HepG2 (cell line): ENCODE data around the gene DAB2IP. TPM values are rescaled to one million over a fixed set of nuclear protein-coding genes. Genes with fewer than 3 reads are reported as not detected.

ENCODE experiments used
- BRD4 ChIP-seq: sonication (generic); formaldehyde crosslinking; IDR thresholded peaks from 2 replicates; pipeline ENCODE4 v1.4.0; 2020; ENCODE audit warnings: missing genetic modification reagents
- FOXA3 ChIP-seq: IDR thresholded peaks from 2 replicates; pipeline ENCODE4 v1.6.1; 2016; ENCODE audit warnings: missing genetic modification reagents, missing compliant biosample characterization
- GABPB1 ChIP-seq: IDR thresholded peaks from 2 replicates; pipeline ENCODE4 v1.6.1; 2016; ENCODE audit warnings: mild to moderate bottlenecking, missing genetic modification reagents, moderate library complexity, missing compliant biosample characterization
- GATAD2A ChIP-seq: IDR thresholded peaks from 2 replicates; pipeline ENCODE4 v1.6.1; 2016
- HOXA5 ChIP-seq: sonication (generic); formaldehyde crosslinking; IDR thresholded peaks from 2 replicates; pipeline ENCODE4 v1.4.0; 2020; ENCODE audit warnings: missing genetic modification reagents
- RCOR2 ChIP-seq: IDR thresholded peaks from 2 replicates; pipeline ENCODE4 v1.6.1; 2016; ENCODE audit warnings: missing biosample characterization, missing genetic modification reagents
- RFXAP ChIP-seq: sonication (generic); formaldehyde crosslinking; IDR thresholded peaks from 2 replicates; pipeline ENCODE4 v1.4.0; 2020; ENCODE audit warnings: missing genetic modification reagents, borderline replicate concordance
- SP2 ChIP-seq: sonication (generic); formaldehyde crosslinking; IDR thresholded peaks from 2 replicates; pipeline ENCODE4 v1.5.1; 2020; ENCODE audit warnings: mild to moderate bottlenecking, missing genetic modification reagents
- TARDBP ChIP-seq: sonication (generic); formaldehyde crosslinking; IDR thresholded peaks from 2 replicates; pipeline ENCODE4 v1.8.0; 2022; ENCODE audit warnings: mild to moderate bottlenecking, missing genetic modification reagents
- YY1 ChIP-seq: IDR thresholded peaks from 2 replicates; pipeline ENCODE4 v1.6.1; 2011; ENCODE audit warnings: low read length, low read depth, moderate library complexity, mild to moderate bottlenecking; ENCODE audit not compliant: insufficient read depth, insufficient replicate concordance
- ZNF253 ChIP-seq: sonication (generic); formaldehyde crosslinking; IDR thresholded peaks from 2 replicates; pipeline ENCODE4 v1.8.0; 2022; ENCODE audit warnings: mild to moderate bottlenecking, missing genetic modification reagents, borderline replicate concordance
- ZNF260 ChIP-seq: sonication (generic); formaldehyde crosslinking; IDR thresholded peaks from 2 replicates; pipeline ENCODE4 v1.4.0; 2020; ENCODE audit warnings: missing genetic modification reagents, low read depth, mild to moderate bottlenecking, borderline replicate concordance
- ZNF333 ChIP-seq: sonication (generic); formaldehyde crosslinking; IDR thresholded peaks from 2 replicates; pipeline ENCODE4 v1.4.0; 2020; ENCODE audit warnings: mild to moderate bottlenecking, missing genetic modification reagents, borderline replicate concordance
- ZNF33B ChIP-seq: sonication (generic); formaldehyde crosslinking; IDR thresholded peaks from 2 replicates; pipeline ENCODE4 v1.5.1; 2020; ENCODE audit warnings: mild to moderate bottlenecking, missing genetic modification reagents
- ZNF510 ChIP-seq: sonication (generic); formaldehyde crosslinking; IDR thresholded peaks from 2 replicates; pipeline ENCODE4 v1.4.0; 2020; ENCODE audit warnings: low read depth, mild to moderate bottlenecking, missing genetic modification reagents
- ZNF572 ChIP-seq: sonication (generic); formaldehyde crosslinking; IDR thresholded peaks from 2 replicates; pipeline ENCODE4 v1.5.1; 2020; ENCODE audit warnings: mild to moderate bottlenecking, missing genetic modification reagents
- ZNF615 ChIP-seq: sonication (generic); formaldehyde crosslinking; IDR thresholded peaks from 2 replicates; pipeline ENCODE4 v1.5.0; 2020; ENCODE audit warnings: mild to moderate bottlenecking, missing genetic modification reagents, borderline replicate concordance
- ZNF616 ChIP-seq: sonication (generic); formaldehyde crosslinking; IDR thresholded peaks from 2 replicates; pipeline ENCODE4 v1.5.0; 2020; ENCODE audit warnings: low read depth, mild to moderate bottlenecking, missing genetic modification reagents
- ZNF644 ChIP-seq: IDR thresholded peaks from 2 replicates; pipeline ENCODE4 v1.6.1; 2016; ENCODE audit warnings: low read depth
- ZNF83 ChIP-seq: sonication (generic); formaldehyde crosslinking; IDR thresholded peaks from 2 replicates; pipeline ENCODE4 v1.4.0; 2020; ENCODE audit warnings: missing genetic modification reagents, mild to moderate bottlenecking, borderline replicate concordance
- polyA plus RNA-seq, 8 experiments: library from polyadenylated mRNA; depleted of rRNA in 3 of 8; stranded (reverse) in 7 of 8; unstranded in 1 of 8; fragments of >200 nt; fragmentation: Illumina TruSeq in 4 of 8; extraction: Trizol in 4 of 8; gene quantifications; 2 replicates each; pipeline versions ENCODE4 v1.2.1 to v1.2.3, GENCODE V29; 2011 to 2016; ENCODE audit warnings: low read depth in 4 of 8, missing spikeins in 1 of 8, mixed read lengths in 1 of 8; ENCODE audit not compliant: insufficient read depth in 1 of 8
- total RNA-seq, 5 experiments: library from RNA; depleted of rRNA; stranded (reverse); fragments of >200 nt; fragmentation: Illumina TruSeq; extraction: Trizol; gene quantifications; 2 replicates each; pipeline ENCODE4 v1.2.3, GENCODE V29; 2016; ENCODE audit warnings: low read depth in 1 of 5
- TF ChIP-seq, protein P1 (sequence below): sonication (generic); formaldehyde crosslinking; IDR thresholded peaks from 2 replicates; pipeline ENCODE4 v1.4.0; 2020; ENCODE audit warnings: missing genetic modification reagents, mild to moderate bottlenecking, borderline replicate concordance
- TF ChIP-seq, protein P2 (sequence below): sonication (generic); formaldehyde crosslinking; conservative IDR thresholded peaks from 2 replicates; pipeline ENCODE4 v1.4.0; 2020; ENCODE audit warnings: missing genetic modification reagents
- TF ChIP-seq, protein P3 (sequence below): sonication (generic); formaldehyde crosslinking; IDR thresholded peaks from 2 replicates; pipeline ENCODE4 v1.5.1; 2020; ENCODE audit warnings: mild to moderate bottlenecking, moderate library complexity, missing genetic modification reagents
- TF ChIP-seq, protein P4 (sequence below): sonication (generic); formaldehyde crosslinking; IDR thresholded peaks from 2 replicates; pipeline ENCODE4 v1.5.0; 2020; ENCODE audit warnings: mild to moderate bottlenecking, low read depth, missing genetic modification reagents, borderline replicate concordance
- TF ChIP-seq, protein P5 (sequence below): IDR thresholded peaks from 2 replicates; pipeline ENCODE4 v1.6.1; 2016; ENCODE audit warnings: missing biosample characterization, missing genetic modification reagents, low read depth

The DAB2IP gene
- total and polyA plus RNA-seq, 2 of the 13 experiments (the other 11 are each of a cell fraction or from before 2014, with no cell fraction given) = 25.3 to 37.9 TPM

DNA sequence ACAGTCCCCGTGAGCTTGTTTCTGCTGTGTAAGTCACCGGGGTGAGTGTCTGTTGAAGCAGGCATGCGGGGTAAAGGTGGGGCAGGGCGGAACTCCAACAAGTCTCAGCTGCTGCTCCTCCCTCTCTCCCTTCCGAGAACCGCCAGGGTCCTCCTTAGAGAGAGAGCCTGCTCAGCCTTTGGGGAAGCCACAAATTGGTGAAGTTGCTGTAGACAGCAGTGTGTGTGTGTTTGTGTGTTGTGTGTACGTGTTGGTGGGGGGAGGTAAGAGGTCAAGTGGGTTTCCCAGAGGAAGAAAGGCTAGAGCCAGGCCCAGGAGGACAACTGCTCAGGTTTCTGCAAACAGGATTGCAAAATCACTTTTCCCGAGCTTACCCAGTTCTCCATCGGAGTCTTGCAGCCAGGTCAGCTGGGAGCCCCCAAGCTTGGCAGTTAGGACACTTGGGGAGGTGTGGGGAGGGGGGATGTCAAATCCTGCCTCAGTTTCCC lies 38.9 kb upstream of the DAB2IP start (continued):
- TF ChIP-seq, protein P1, sequence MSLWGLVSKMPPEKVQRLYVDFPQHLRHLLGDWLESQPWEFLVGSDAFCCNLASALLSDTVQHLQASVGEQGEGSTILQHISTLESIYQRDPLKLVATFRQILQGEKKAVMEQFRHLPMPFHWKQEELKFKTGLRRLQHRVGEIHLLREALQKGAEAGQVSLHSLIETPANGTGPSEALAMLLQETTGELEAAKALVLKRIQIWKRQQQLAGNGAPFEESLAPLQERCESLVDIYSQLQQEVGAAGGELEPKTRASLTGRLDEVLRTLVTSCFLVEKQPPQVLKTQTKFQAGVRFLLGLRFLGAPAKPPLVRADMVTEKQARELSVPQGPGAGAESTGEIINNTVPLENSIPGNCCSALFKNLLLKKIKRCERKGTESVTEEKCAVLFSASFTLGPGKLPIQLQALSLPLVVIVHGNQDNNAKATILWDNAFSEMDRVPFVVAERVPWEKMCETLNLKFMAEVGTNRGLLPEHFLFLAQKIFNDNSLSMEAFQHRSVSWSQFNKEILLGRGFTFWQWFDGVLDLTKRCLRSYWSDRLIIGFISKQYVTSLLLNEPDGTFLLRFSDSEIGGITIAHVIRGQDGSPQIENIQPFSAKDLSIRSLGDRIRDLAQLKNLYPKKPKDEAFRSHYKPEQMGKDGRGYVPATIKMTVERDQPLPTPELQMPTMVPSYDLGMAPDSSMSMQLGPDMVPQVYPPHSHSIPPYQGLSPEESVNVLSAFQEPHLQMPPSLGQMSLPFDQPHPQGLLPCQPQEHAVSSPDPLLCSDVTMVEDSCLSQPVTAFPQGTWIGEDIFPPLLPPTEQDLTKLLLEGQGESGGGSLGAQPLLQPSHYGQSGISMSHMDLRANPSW = no peak
- TF ChIP-seq SP2 (no peak), ZNF83 (no peak), ZNF33B (no peak), RFXAP (CRISPR knock-in tag) (no peak), BRD4 (CRISPR knock-in tag) (no peak), ZNF253 (CRISPR knock-in tag) (no peak), ZNF510 (CRISPR knock-in tag) (no peak), FOXA3 (CRISPR knock-in tag) (0 out of 2 replicates have a peak, but pooled peaks have one; percentile 22), GABPB1 (CRISPR knock-in tag) (no peak), ZNF616 (CRISPR knock-in tag) (no peak), ZNF260 (CRISPR knock-in tag) (no peak), ZNF333 (CRISPR knock-in tag) (no peak), RCOR2 (no peak), ZNF644 (no peak), HOXA5 (CRISPR knock-in tag) (no peak), YY1 (no peak), GATAD2A (CRISPR knock-in tag) (0 out of 2 replicates have a peak, but pooled peaks have one; percentile 26), ZNF572 (CRISPR knock-in tag) (no peak), ZNF615 (CRISPR knock-in tag) (no peak), TARDBP (CRISPR knock-in tag) (peak; percentile 46; the same call in 1 of the 2 replicates)
- TF ChIP-seq, protein P2, sequence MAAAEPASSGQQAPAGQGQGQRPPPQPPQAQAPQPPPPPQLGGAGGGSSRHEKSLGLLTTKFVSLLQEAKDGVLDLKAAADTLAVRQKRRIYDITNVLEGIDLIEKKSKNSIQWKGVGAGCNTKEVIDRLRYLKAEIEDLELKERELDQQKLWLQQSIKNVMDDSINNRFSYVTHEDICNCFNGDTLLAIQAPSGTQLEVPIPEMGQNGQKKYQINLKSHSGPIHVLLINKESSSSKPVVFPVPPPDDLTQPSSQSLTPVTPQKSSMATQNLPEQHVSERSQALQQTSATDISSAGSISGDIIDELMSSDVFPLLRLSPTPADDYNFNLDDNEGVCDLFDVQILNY (CRISPR knock-in tag) = no peak
- TF ChIP-seq, protein P3, sequence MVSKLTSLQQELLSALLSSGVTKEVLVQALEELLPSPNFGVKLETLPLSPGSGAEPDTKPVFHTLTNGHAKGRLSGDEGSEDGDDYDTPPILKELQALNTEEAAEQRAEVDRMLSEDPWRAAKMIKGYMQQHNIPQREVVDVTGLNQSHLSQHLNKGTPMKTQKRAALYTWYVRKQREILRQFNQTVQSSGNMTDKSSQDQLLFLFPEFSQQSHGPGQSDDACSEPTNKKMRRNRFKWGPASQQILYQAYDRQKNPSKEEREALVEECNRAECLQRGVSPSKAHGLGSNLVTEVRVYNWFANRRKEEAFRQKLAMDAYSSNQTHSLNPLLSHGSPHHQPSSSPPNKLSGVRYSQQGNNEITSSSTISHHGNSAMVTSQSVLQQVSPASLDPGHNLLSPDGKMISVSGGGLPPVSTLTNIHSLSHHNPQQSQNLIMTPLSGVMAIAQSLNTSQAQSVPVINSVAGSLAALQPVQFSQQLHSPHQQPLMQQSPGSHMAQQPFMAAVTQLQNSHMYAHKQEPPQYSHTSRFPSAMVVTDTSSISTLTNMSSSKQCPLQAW (CRISPR knock-in tag) = peak; percentile 19; the same call in 1 of the 2 replicates
- TF ChIP-seq, protein P4, sequence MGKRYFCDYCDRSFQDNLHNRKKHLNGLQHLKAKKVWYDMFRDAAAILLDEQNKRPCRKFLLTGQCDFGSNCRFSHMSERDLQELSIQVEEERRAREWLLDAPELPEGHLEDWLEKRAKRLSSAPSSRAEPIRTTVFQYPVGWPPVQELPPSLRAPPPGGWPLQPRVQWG (CRISPR knock-in tag) = no peak
- TF ChIP-seq, protein P5, sequence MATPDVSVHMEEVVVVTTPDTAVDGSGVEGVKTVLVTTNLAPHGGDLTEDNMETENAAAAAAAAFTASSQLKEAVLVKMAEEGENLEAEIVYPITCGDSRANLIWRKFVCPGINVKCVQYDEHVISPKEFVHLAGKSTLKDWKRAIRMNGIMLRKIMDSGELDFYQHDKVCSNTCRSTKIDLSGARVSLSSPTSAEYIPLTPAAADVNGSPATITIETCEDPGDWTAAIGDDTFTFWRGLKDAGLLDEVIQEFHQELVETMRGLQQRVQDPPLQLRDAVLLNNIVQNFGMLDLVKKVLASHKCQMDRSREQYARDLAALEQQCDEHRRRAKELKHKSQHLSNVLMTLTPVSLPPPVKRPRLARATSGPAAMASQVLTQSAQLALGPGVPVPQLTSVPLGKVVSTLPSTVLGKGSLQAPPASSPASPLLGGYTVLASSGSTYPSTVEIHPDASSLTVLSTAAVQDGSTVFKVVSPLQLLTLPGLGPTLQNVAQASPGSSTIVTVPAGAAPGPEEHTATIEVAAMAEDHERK (CRISPR knock-in tag) = no peak
